ENCODE measurements around the gene PBOV1.

Gene PBOV1

GRCh38 chr6:138241381-138241780 lies 23.1 kb upstream of the PBOV1 start:
- TF ChIP-seq CTCF (IDR thresholded peaks at IDR 0.05; ENCODE audit: low read depth, low read length), result no peak
- in situ Hi-C loops (cut with HindIII; ENCODE audit: low sequenced_read_pairs), result no loop called here
- no peak overlapping the region for H3K4me3 ChIP-seq (ENCODE audit: low read depth, low read length)
- DNase-seq (ENCODE audit: low read depth, low spot score), result no peak

- in situ Hi-C loops (cut with HindIII; ENCODE audit: low sequenced_read_pairs), result no loop called here
- DNase-seq (ENCODE audit: low read depth, low spot score), result peak; percentile 88
- TF ChIP-seq CTCF (IDR thresholded peaks at IDR 0.05; ENCODE audit: low read depth, low read length), result no peak
- H3K4me3 ChIP-seq (ENCODE audit: low read depth, low read length), result no peak overlapping the region
Measured at GRCh38 chr6:138240476-138241245, 22.4 kb upstream of the PBOV1 start.

- H3K4me3 ChIP-seq (ENCODE audit: low read depth, low read length), result no peak overlapping the region
- no peak for DNase-seq (ENCODE audit: low read depth, low spot score)
- in situ Hi-C loops (cut with HindIII; ENCODE audit: low sequenced_read_pairs), result no loop called here
- TF ChIP-seq CTCF (IDR thresholded peaks at IDR 0.05; ENCODE audit: low read depth, low read length), result no peak
Measured at GRCh38 chr6:138239774-138240173, 21.5 kb upstream of the PBOV1 start.

- in situ Hi-C loops (cut with HindIII; ENCODE audit: low sequenced_read_pairs), result no loop called here
- no peak for TF ChIP-seq CTCF (IDR thresholded peaks at IDR 0.05; ENCODE audit: low read depth, low read length)
- no peak overlapping the region for H3K4me3 ChIP-seq (ENCODE audit: low read depth, low read length)
- DNase-seq (ENCODE audit: low read depth, low spot score), result no peak
Measured at GRCh38 chr6:138238368-138238767, 20.1 kb upstream of the PBOV1 start.

- no peak overlapping the region for H3K4me3 ChIP-seq (ENCODE audit: low read depth, low read length)
- in situ Hi-C loops (cut with HindIII; ENCODE audit: low sequenced_read_pairs), result no loop called here
- DNase-seq (ENCODE audit: low read depth, low spot score), result no peak
- TF ChIP-seq CTCF (IDR thresholded peaks at IDR 0.05; ENCODE audit: low read depth, low read length), result no peak
Measured at GRCh38 chr6:138237463-138237862, 19.2 kb upstream of the PBOV1 start.

GRCh38 chr6:138235693-138236092 lies 17.4 kb upstream of the PBOV1 start:
- TF ChIP-seq CTCF (IDR thresholded peaks at IDR 0.05; ENCODE audit: low read depth, low read length), result no peak
- in situ Hi-C loops (cut with HindIII; ENCODE audit: low sequenced_read_pairs), result no loop called here
- no peak for DNase-seq (ENCODE audit: low read depth, low spot score)
- no peak overlapping the region for H3K4me3 ChIP-seq (ENCODE audit: low read depth, low read length)
